HG03460 (cell line): Measurements from ENCODE around the gene ZBTB45.
A peak's percentile ranks its signal among the peaks of the same experiment; 100 is the strongest.
"Not testable (repeated sequence)": the region's sequence is repeated elsewhere in the genome, so short reads cannot be mapped to it uniquely, and the experiment has no call there.

ENCODE experiments used
- ATAC-seq: cut with Tn5 transposase; IDR thresholded peaks from one replicate; pipeline ENCODE4 v1.9.1; 2021; ENCODE audit not compliant: unreplicated experiment

Gene ZBTB45

DNA sequence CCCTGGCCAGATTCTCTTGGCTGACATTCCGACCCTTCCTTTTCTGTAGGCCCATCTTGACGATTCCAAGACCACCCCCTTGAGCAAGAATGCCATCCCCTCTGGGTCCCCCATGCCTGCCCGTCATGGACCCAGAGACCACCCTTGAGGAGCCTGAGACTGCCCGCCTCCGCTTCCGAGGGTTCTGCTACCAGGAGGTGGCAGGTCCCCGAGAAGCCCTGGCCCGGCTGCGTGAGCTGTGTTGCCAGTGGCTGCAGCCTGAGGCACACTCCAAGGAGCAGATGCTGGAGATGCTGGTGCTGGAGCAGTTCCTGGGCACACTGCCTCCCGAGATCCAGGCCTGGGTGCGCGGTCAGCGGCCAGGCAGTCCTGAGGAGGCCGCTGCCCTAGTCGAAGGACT, 42.5 kb downstream of the ZBTB45 start:
- ATAC-seq, result no peak

DNA sequence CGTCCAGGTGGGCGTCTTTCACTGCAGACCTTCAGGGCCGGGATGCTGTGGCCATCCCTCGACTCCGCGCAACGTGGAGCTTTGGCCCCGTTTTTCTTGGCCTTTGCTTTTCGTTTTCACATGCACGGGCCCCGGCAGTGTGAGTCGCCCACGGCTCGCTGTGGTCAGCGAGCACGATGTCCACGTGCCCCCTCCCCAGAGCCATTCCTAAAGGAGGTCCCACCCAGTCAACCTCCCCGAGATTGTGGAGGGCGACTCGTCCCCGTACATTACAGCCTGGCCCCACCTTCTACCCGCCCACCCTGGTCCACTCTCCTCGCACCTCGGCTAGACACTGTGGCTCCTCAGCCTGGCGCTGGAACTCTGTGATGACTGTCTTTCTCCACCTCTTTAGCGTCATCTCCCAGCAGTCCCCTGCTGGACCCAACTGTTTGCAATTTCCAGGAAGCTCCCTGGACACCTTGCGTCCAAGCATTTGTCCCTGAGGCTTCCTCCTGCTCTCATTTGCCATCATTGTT, 43.1 kb downstream of the ZBTB45 start:
- peak; percentile 4 for ATAC-seq

GRCh38 chr19:58475714-58476497, 43.7 kb downstream of the ZBTB45 start, which contains the start of gene ZNF446:
Gene ZNF446, plus strand, starts transcription at chr19:58476352. Its CDS starts 867 bp downstream, at chr19:58477219.
- peak; percentile 78 for ATAC-seq

DNA sequence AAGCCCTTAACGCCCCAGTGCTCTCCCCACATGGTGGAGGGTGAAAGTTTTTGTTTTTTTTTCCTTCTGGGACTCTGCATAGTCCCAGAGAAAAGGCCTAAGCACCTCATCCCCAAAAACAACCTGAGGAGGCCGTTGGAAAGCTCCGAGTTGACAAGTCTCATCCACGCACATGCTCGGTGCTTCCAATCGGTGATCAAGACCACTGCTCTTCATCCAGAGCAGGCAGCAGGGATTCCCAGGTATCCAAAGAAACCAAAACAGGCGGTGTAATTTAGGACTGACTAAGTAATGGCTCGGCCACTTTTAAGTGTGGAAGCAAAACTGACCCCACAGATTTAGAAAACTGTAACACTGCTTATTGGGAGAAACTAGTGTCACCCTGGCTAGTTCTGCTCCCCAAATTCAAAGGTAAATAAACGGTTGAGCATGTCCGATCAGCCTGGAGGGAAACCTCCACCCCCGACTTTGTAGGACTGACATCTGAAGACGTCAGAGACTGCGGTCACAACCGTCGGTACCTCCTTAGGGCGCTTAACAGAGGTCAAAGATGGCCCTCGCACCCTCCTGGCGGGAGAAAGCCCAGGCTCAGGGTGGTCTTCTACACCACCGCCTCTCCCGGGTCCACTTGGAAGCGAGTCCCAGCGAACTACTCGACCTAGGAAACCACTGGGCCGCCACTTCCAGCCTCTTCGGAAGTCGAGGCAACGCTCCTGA, 44.5 kb downstream of the ZBTB45 start:
- peak; percentile 2 for ATAC-seq

- no peak for ATAC-seq
Measured at GRCh38 chr19:58474291-58474996, 45.2 kb downstream of the ZBTB45 start.

DNA sequence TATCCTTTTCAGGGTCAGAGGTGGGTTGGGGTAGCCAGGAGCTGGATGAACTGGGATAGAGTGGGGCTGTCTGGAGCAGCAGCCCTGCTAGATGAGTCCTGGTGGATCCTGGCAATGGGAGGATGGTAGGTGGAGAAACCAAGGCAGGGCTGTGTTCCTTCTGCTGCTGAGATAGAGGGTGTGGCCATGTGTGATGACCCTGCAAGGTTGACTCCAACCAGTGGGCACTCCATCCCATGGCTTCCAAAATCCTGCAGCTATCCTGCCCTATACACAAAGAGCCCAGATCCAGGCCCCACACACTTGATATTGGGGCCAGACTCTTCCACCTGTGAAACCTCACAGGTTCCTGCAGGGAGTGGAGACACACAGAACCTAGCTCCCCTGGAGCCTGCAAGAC, 45.8 kb downstream of the ZBTB45 start:
- ATAC-seq, result no peak

DNA sequence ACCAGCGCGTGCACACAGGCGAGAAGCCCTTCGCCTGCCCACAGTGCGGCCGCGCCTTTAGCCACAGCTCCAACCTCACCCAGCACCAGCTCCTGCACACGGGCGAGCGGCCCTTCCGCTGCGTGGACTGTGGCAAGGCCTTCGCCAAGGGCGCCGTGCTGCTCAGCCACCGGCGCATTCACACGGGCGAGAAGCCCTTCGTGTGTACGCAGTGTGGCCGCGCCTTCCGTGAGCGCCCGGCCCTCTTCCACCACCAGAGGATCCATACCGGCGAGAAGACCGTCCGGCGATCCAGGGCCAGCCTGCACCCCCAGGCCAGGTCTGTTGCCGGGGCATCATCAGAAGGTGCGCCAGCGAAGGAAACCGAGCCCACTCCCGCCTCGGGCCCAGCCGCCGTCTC, 47.9 kb downstream of the ZBTB45 start:
- ATAC-seq, result no peak

DNA sequence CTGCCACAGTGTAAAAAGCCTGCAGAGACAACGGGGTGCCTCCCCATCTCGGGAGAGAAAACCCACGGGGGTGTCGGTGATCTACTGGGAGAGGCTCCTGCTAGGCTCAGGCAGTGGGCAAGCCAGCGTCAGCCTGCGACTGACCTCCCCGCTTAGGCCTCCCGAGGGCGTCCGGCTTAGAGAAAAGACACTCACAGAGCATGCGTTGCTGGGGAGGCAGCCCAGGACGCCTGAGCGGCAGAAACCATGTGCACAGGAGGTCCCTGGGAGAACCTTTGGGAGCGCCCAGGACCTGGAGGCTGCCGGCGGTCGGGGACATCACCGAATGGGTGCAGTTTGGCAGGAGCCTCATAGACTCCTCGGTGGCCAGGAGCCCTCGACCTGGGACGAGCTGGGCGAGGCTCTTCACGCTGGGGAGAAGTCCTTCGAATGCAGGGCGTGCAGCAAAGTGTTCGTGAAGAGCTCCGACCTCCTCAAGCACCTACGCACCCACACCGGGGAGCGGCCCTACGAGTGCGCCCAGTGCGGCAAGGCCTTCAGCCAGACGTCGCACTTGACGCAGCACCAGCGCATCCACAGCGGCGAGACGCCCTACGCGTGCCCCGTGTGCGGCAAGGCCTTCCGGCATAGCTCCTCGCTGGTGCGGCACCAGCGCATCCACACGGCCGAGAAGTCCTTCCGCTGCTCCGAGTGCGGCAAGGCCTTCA, 48.6 kb downstream of the ZBTB45 start:
- ATAC-seq, result not testable (repeated sequence)

DNA sequence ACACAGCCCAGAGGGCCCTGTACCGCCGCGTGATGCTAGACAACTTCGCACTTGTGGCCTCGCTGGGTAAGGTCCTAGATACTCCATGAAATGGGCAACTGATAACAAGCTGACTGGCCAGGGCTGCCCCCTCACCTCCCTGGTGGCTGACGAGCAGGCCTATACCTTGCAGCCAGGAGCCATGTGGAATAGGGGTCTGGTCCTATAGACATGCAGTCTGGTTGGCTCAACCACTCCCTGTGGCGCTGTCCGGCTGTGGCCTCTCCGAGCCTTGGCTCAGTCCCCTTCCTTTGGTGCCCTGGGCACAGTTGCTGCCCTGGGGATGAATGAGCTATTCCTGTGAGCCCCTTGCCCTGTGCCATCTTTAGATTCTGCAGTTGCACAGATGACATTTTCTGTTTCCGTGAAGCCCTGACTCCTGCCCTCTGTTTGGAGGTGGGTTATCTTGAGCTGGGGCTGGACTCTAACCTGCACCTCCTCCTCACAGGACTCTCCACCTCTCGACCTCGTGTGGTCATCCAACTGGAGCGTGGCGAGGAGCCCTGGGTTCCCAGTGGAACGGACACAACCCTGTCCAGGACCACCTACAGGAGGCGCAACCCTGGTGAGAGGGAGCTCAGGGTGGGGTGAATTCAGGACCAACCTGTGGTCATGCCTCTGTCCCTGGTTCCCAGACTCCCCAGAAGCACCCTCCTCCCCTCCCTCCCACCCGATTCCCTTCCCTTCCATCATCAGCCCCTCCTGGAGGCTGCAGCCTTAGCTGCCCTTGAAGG, 50.2 kb downstream of the ZBTB45 start:
- no peak for ATAC-seq

GRCh38 chr19:58468216-58468839, 51.3 kb downstream of the ZBTB45 start:
- no peak for ATAC-seq

DNA sequence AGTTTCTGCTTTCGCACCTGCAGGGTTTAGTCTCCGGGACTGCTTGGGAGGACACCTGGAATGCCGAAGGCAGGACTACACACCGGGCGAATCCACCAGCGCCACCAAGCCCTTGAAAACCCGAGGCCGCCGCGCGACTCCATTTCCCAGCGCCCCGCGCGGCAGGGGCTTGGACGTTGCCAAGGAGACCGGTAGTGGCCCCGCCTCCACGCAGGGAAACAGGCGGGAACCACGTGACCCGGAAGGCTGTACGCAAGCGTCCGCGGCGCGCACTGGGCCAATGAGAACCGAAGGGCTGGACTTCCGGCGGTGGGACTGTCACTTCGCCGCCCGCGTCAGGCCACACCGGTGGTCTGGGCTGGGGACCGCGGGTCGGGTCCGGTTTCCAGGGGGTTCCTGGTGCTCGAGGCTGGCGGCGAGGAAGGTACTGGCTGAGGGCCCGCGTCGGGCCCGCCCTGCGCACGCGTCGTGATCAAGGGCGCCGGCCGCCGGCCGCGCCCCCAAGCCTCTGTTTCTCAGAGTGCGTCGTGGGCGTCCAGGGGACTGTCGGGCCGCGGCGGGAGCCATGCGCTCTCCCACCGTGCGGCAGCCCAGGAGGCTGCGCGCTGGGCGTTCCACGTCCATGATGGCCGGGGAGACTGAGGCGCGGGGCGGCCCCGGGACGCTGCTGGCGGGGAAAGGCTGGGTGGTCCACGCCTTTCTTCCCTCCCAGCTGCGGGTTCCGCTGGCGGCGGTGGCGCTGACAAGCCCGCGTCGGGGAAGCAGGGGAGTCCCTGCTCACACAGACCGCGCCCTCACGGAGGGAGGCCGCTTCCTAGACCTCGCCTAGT, 52.6 kb downstream of the ZBTB45 start, which contains the start of gene ZNF324:
Gene ZNF324, plus strand, starts transcription at position 321 of the 830 bp plus-strand sequence. CDS start 2,106 bp downstream, outside the sequence.
- ATAC-seq, result peak; percentile 80

DNA sequence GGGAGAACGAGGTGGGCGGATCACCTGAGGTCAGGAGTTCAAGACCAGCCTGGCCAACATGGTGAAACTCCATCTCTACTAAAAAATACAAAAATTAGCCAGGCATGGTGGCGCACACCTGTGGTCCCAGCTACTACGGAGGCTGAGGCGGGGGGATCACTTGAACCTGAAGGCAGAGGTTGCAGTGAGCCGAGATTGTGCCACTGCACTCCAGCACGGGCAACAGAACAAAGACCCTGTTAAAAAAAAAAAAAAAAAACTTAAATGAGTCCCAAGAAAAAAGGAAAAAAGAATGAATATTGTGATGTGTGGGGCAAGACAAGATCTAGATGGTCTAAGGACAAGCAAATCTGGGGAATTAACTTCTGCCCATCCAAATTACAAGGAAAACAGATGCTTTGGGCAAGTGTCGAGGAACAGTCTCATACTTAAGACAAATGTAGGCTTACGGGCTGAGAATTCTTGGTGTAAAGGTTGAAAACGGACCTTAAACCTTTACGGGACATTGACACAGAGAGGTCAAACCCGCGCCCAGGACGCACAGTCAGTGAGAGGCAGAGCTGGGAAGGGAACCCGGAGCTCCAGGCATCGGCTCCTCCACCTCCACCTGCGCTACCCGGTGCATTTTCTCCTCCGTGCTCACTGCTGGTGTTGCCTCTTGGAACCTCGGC, 53.4 kb downstream of the ZBTB45 start:
- peak; percentile 16 for ATAC-seq
